Measurements from ENCODE around the gene DPH7. TPM values are rescaled to one million over a fixed set of nuclear protein-coding genes. Genes with fewer than 3 reads are reported as not detected.
"Not testable (repeated sequence)": the region's sequence is repeated elsewhere in the genome, so short reads cannot be mapped to it uniquely, and the experiment has no call there.

The DPH7 gene
- total RNA-seq, 4 donors from 2014 or later = 17.6 to 43.6 (median 27.8) TPM

- Histone ChIP-seq H3K27ac (no peak overlapping the region), H3K4me3 (no peak overlapping the region), H3K36me3 (peaks cover 0 to 48% of the 10 kb centered on the region in 2 donors), H3K4me1 (no peaks in the 10 kb centered on the region), H3K9me3 (no peaks in the 10 kb centered on the region), H3K27me3 (no peaks in the 10 kb centered on the region)
- WGBS, 2 donors (ENCODE audit: low coverage in 1 of 2) = 82 to 90% methylated on average over 4 to 6 of the region's 10 CpGs
- no peak for TF ChIP-seq POLR2AphosphoS5 (IDR thresholded peaks at IDR 0.05)
- TF ChIP-seq EP300 (IDR thresholded peaks at IDR 0.05) = no peak
- ATAC-seq = no peak
These were observed 59.2 kb downstream of the DPH7 start for GRCh38 chr9:137519553-137519952.

GRCh38 chr9:137518661-137519459 lies 59.9 kb downstream of the DPH7 start:
- not testable (repeated sequence) for H3K4me3 ChIP-seq, H3K4me1 ChIP-seq, H3K27me3 ChIP-seq, ATAC-seq, H3K27ac ChIP-seq, H3K9me3 ChIP-seq
- 87 to 100% methylated on average over 2 to 4 of the region's 13 CpGs for WGBS, 2 donors (ENCODE audit: low coverage in 1 of 2)
- peaks cover 0 to 45% of the 10 kb centered on the region in 2 donors for H3K36me3 ChIP-seq

- TF ChIP-seq POLR2A (IDR thresholded peaks at IDR 0.05) (no peak), EP300 (IDR thresholded peaks at IDR 0.05) (no peak), POLR2AphosphoS5 (IDR thresholded peaks at IDR 0.05) (no peak)
- Histone ChIP-seq H3K27me3 (no peaks in the 10 kb centered on the region), H3K9me3 (no peaks in the 10 kb centered on the region), H3K4me3 (no peak overlapping the region), H3K4me1 (no peaks in the 10 kb centered on the region), H3K36me3 (peaks cover 0 to 40% of the 10 kb centered on the region in 2 donors), H3K27ac (no peak overlapping the region)
- 88 to 95% methylated on average over 4 of the region's 10 CpGs for WGBS, 2 donors (ENCODE audit: low coverage in 1 of 2)
- ATAC-seq = no peak
These were observed 62.4 kb downstream of the DPH7 start for GRCh38 chr9:137516144-137516917.

GRCh38 chr9:137515338-137515724 lies 63.4 kb downstream of the DPH7 start:
- ATAC-seq = no peak
- H3K4me3 ChIP-seq = no peak overlapping the region
- no peak overlapping the region for H3K27ac ChIP-seq
- H3K36me3 ChIP-seq = peaks cover 0 to 39% of the 10 kb centered on the region in 2 donors
- TF ChIP-seq CTCF (IDR thresholded peaks at IDR 0.05) = no peak
- no peak for TF ChIP-seq POLR2A (IDR thresholded peaks at IDR 0.05)
- no peak for TF ChIP-seq POLR2AphosphoS5 (IDR thresholded peaks at IDR 0.05)
- TF ChIP-seq EP300 (IDR thresholded peaks at IDR 0.05) = no peak
- no peaks in the 10 kb centered on the region for H3K27me3 ChIP-seq
- no peaks in the 10 kb centered on the region for H3K4me1 ChIP-seq
- 71% methylated on average over 9 of the region's 23 CpGs; no CpG with 5 or more reads in 1 of the 2 donors for WGBS, 2 donors (ENCODE audit: low coverage in 1 of 2)
- H3K9me3 ChIP-seq = no peaks in the 10 kb centered on the region

- TF ChIP-seq EP300 (IDR thresholded peaks at IDR 0.05) (no peak), POLR2A (IDR thresholded peaks at IDR 0.05) (no peak), POLR2AphosphoS5 (IDR thresholded peaks at IDR 0.05) (no peak), CTCF (IDR thresholded peaks at IDR 0.05) (no peak)
- ATAC-seq = no peak
- Histone ChIP-seq H3K4me3 (no peak overlapping the region), H3K27ac (no peak overlapping the region), H3K9me3 (no peaks in the 10 kb centered on the region), H3K36me3 (peaks cover 0 to 36% of the 10 kb centered on the region in 2 donors), H3K27me3 (no peaks in the 10 kb centered on the region), H3K4me1 (no peaks in the 10 kb centered on the region)
- 20 to 84% methylated on average over 1 to 10 of the region's 30 CpGs for WGBS, 2 donors (ENCODE audit: low coverage in 1 of 2)
These were observed 63.9 kb downstream of the DPH7 start for GRCh38 chr9:137514691-137515337.

- not testable (repeated sequence) for H3K4me1 ChIP-seq, H3K27me3 ChIP-seq, H3K4me3 ChIP-seq, H3K9me3 ChIP-seq, ATAC-seq, H3K27ac ChIP-seq
- peaks cover 0 to 35% of the 10 kb centered on the region in 2 donors for H3K36me3 ChIP-seq
- WGBS, 2 donors (ENCODE audit: low coverage in 1 of 2) = 66% methylated on average over 8 of the region's 42 CpGs; no CpG with 5 or more reads in 1 of the 2 donors
These were observed 64.7 kb downstream of the DPH7 start for GRCh38 chr9:137513801-137514570.

GRCh38 chr9:137513136-137513535 lies 65.6 kb downstream of the DPH7 start:
- ATAC-seq = not testable (repeated sequence)
- 82% methylated on average over 4 of the region's 5 CpGs; no CpG with 5 or more reads in 1 of the 2 donors for WGBS, 2 donors (ENCODE audit: low coverage in 1 of 2)

More at GRCh38 chr9:137513136-137513535, 65.6 kb downstream of the DPH7 start:
- H3K4me3 ChIP-seq, H3K4me1 ChIP-seq, H3K9me3 ChIP-seq, H3K27ac ChIP-seq, H3K27me3 ChIP-seq: not testable (repeated sequence)
- H3K36me3 ChIP-seq = peaks cover 0 to 37% of the 10 kb centered on the region in 2 donors

All from gastroesophageal sphincter (tissue), 4 donors.